Adrenal gland (tissue), 5 donors: ENCODE measurements around the gene GRIA1.

Experiments
- POLR2A ChIP-seq, 2 donors: fragments of 450-650 bp; IDR thresholded peaks; one replicate each; pipeline ENCODE4 v1.6.1; 2017; ENCODE audit warnings: antibody characterized with exemption in 2 of 2, mild to moderate bottlenecking in 2 of 2, moderate library complexity in 1 of 2
- TF ChIP-seq, protein P1 (sequence below), 6 experiments: fragments of 450-650 bp in 4 of 6; fragments of 200-600 bp in 2 of 6; sonication (generic) in 1 of 6; IDR thresholded peaks; 1 replicate in 5 of 6; 2 replicates in 1 of 6; pipeline versions ENCODE4 v1.5.1 to v1.8.0; 2016 to 2021; ENCODE audit warnings: antibody characterized with exemption in 6 of 6, mild to moderate bottlenecking in 2 of 6, moderate library complexity in 1 of 6
- donor health status: DM: no; HTN: no; CAD: no.

DNA sequence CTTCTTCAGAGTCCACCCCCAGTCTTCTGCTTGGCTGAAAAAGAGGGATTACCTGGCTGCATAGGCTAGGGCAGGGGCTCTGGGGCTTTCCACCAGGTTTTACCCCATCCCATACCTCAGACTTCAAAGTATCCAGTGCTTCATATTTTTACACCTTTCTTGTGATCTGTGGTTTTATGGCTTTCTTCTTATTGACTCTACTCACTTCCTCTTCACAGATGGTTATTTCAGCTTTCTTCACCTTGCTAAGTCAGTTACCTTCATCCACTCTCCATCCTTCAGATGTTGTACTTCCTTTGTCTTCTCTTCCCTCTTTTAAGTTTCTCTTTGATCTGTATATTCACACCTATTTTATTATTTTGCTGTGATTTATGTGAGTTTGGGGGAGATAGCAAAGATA is 104.3 kb downstream of the GRIA1 start:
- TF ChIP-seq, protein P1, sequence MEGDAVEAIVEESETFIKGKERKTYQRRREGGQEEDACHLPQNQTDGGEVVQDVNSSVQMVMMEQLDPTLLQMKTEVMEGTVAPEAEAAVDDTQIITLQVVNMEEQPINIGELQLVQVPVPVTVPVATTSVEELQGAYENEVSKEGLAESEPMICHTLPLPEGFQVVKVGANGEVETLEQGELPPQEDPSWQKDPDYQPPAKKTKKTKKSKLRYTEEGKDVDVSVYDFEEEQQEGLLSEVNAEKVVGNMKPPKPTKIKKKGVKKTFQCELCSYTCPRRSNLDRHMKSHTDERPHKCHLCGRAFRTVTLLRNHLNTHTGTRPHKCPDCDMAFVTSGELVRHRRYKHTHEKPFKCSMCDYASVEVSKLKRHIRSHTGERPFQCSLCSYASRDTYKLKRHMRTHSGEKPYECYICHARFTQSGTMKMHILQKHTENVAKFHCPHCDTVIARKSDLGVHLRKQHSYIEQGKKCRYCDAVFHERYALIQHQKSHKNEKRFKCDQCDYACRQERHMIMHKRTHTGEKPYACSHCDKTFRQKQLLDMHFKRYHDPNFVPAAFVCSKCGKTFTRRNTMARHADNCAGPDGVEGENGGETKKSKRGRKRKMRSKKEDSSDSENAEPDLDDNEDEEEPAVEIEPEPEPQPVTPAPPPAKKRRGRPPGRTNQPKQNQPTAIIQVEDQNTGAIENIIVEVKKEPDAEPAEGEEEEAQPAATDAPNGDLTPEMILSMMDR (IDR thresholded peaks at IDR 0.05): no peak
- TF ChIP-seq POLR2A (IDR thresholded peaks at IDR 0.05): no peak
